NB4 (cell line): ENCODE measurements around the gene PARD3.

Experiments
- CTCF ChIP-seq: IDR thresholded peaks from one replicate; pipeline ENCODE4 v1.5.1; 2012; ENCODE audit warnings: low read depth, low read length
- MYC ChIP-seq: IDR thresholded peaks from 2 replicates; pipeline ENCODE4 v1.6.1; 2011; ENCODE audit warnings: low read depth, low read length
- POLR2A ChIP-seq: IDR thresholded peaks from 2 replicates; pipeline ENCODE4 v1.6.1; 2011; ENCODE audit warnings: mild to moderate bottlenecking; ENCODE audit not compliant: insufficient read length; ENCODE audit errors: extremely low read depth
- TF ChIP-seq, protein P1 (sequence below): IDR thresholded peaks from 2 replicates; pipeline ENCODE4 v1.6.1; 2011; ENCODE audit warnings: low read depth, low read length

GRCh38 chr10:34081948-34082347, 733.1 kb downstream of the PARD3 start:
- TF ChIP-seq CTCF, result peak; percentile 7
- TF ChIP-seq MYC, result no peak
- TF ChIP-seq, protein P1, sequence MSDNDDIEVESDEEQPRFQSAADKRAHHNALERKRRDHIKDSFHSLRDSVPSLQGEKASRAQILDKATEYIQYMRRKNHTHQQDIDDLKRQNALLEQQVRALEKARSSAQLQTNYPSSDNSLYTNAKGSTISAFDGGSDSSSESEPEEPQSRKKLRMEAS, result no peak
- TF ChIP-seq POLR2A, result no peak
